Measurements from ENCODE around the gene CES1.

The CES1 gene

GRCh38 chr16:55856950-55857349 lies 24.1 kb upstream of the CES1 start:
- no peaks in the 10 kb centered on the region for H3K36me3 ChIP-seq (ENCODE audit: control insufficient read depth, insufficient read depth, low read length)
- no peaks in the 10 kb centered on the region for H3K79me2 ChIP-seq
- H3K9ac ChIP-seq, result no peak overlapping the region
- no peak overlapping the region for H3K4me3 ChIP-seq (ENCODE audit: low read depth, low read length)
- no peak overlapping the region for H3K27ac ChIP-seq
- H3K27me3 ChIP-seq (ENCODE audit: control insufficient read depth, insufficient read depth, low read length), result no peaks in the 10 kb centered on the region
- H3K4me2 ChIP-seq (ENCODE audit: low read length), result no peak overlapping the region
- H2AFZ ChIP-seq, result no peak overlapping the region
- TF ChIP-seq, protein P1, sequence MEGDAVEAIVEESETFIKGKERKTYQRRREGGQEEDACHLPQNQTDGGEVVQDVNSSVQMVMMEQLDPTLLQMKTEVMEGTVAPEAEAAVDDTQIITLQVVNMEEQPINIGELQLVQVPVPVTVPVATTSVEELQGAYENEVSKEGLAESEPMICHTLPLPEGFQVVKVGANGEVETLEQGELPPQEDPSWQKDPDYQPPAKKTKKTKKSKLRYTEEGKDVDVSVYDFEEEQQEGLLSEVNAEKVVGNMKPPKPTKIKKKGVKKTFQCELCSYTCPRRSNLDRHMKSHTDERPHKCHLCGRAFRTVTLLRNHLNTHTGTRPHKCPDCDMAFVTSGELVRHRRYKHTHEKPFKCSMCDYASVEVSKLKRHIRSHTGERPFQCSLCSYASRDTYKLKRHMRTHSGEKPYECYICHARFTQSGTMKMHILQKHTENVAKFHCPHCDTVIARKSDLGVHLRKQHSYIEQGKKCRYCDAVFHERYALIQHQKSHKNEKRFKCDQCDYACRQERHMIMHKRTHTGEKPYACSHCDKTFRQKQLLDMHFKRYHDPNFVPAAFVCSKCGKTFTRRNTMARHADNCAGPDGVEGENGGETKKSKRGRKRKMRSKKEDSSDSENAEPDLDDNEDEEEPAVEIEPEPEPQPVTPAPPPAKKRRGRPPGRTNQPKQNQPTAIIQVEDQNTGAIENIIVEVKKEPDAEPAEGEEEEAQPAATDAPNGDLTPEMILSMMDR (IDR thresholded peaks at IDR 0.05), result no peak
- no peaks in the 10 kb centered on the region for H3K9me3 ChIP-seq (ENCODE audit: control insufficient read depth, low read length)
- no peaks in the 10 kb centered on the region for H3K4me1 ChIP-seq

DNA sequence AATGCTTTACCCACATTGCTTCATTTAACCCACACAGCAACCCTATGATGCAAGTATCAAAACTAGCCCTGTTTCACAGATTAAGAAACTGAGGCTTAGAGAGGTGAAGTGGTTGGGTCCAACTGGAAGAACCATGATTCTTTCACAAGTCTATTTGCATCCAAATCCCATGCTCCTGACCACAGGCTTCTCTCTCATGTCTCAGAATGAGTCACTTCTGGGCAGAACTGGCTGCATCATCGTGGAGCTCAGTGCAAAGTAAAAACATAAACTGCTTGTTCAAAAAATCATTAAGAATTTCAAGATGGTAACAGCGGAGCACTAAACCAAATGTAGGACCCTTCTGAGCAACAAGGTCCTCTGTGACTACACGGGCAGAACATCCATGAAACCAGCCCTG lies 20.2 kb upstream of the CES1 start:
- no peak overlapping the region for H3K9ac ChIP-seq
- H3K79me2 ChIP-seq, result no peaks in the 10 kb centered on the region
- H3K27me3 ChIP-seq (ENCODE audit: control insufficient read depth, insufficient read depth, low read length), result no peaks in the 10 kb centered on the region
- no peaks in the 10 kb centered on the region for H3K4me1 ChIP-seq
- H3K27ac ChIP-seq, result no peak overlapping the region
- TF ChIP-seq, protein P1 (IDR thresholded peaks at IDR 0.05), result no peak
- no peaks in the 10 kb centered on the region for H3K36me3 ChIP-seq (ENCODE audit: control insufficient read depth, insufficient read depth, low read length)
- H3K4me3 ChIP-seq (ENCODE audit: low read depth, low read length), result no peak overlapping the region
- no peaks in the 10 kb centered on the region for H3K9me3 ChIP-seq (ENCODE audit: control insufficient read depth, low read length)
- no peak overlapping the region for H2AFZ ChIP-seq
- no peak overlapping the region for H3K4me2 ChIP-seq (ENCODE audit: low read length)

DNA sequence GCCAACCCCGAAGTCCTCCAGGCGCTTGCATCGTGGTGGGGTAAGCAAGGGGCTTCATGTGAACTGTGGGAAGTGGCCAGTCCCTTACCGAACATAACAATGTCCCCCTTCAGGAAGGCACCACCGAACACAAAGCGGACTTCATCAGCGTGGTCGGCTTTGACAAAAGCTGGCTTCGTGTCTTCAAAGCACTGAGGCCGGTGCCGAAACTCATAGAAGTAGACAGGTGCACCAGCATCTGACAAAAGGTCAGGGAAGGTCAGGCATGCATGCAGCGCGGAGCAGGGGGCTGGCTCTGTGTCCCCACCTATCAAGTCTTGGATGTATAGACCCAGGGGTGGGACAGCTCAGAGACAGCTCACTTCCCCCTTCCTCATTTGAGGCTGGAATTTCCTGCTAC lies 16.6 kb upstream of the CES1 start:
- H3K9ac ChIP-seq, result no peak overlapping the region
- H2AFZ ChIP-seq, result no peak overlapping the region
- H3K27ac ChIP-seq, result no peak overlapping the region
- H3K4me1 ChIP-seq, result no peaks in the 10 kb centered on the region
- no peaks in the 10 kb centered on the region for H3K9me3 ChIP-seq (ENCODE audit: control insufficient read depth, low read length)
- no peak overlapping the region for H3K4me3 ChIP-seq (ENCODE audit: low read depth, low read length)
- no peaks in the 10 kb centered on the region for H3K36me3 ChIP-seq (ENCODE audit: control insufficient read depth, insufficient read depth, low read length)
- H3K79me2 ChIP-seq, result no peaks in the 10 kb centered on the region
- no peak overlapping the region for H3K4me2 ChIP-seq (ENCODE audit: low read length)
- H3K27me3 ChIP-seq (ENCODE audit: control insufficient read depth, insufficient read depth, low read length), result no peaks in the 10 kb centered on the region
- TF ChIP-seq, protein P1 (IDR thresholded peaks at IDR 0.05), result no peak

- H3K79me2 ChIP-seq, result no peaks in the 10 kb centered on the region
- no peaks in the 10 kb centered on the region for H3K4me1 ChIP-seq
- TF ChIP-seq, protein P1 (IDR thresholded peaks at IDR 0.05), result no peak
- H2AFZ ChIP-seq, result no peak overlapping the region
- no peaks in the 10 kb centered on the region for H3K36me3 ChIP-seq (ENCODE audit: control insufficient read depth, insufficient read depth, low read length)
- H3K4me3 ChIP-seq (ENCODE audit: low read depth, low read length), result no peak overlapping the region
- H3K9ac ChIP-seq, result no peak overlapping the region
- no peaks in the 10 kb centered on the region for H3K9me3 ChIP-seq (ENCODE audit: control insufficient read depth, low read length)
- H3K27ac ChIP-seq, result no peak overlapping the region
- H3K4me2 ChIP-seq (ENCODE audit: low read length), result no peak overlapping the region
- no peaks in the 10 kb centered on the region for H3K27me3 ChIP-seq (ENCODE audit: control insufficient read depth, insufficient read depth, low read length)
These were observed 13.9 kb upstream of the CES1 start for GRCh38 chr16:55846598-55847346.

GRCh38 chr16:55843105-55843395 lies 10.2 kb upstream of the CES1 start:
- no peaks in the 10 kb centered on the region for H3K4me1 ChIP-seq
- no peak overlapping the region for H2AFZ ChIP-seq
- no peaks in the 10 kb centered on the region for H3K36me3 ChIP-seq (ENCODE audit: control insufficient read depth, insufficient read depth, low read length)
- TF ChIP-seq, protein P1 (IDR thresholded peaks at IDR 0.05), result no peak
- no peaks in the 10 kb centered on the region for H3K27me3 ChIP-seq (ENCODE audit: control insufficient read depth, insufficient read depth, low read length)
- H3K9ac ChIP-seq, result no peak overlapping the region
- H3K4me2 ChIP-seq (ENCODE audit: low read length), result no peak overlapping the region
- H3K27ac ChIP-seq, result no peak overlapping the region
- H3K9me3 ChIP-seq (ENCODE audit: control insufficient read depth, low read length), result no peaks in the 10 kb centered on the region
- no peaks in the 10 kb centered on the region for H3K79me2 ChIP-seq
- no peak overlapping the region for H3K4me3 ChIP-seq (ENCODE audit: low read depth, low read length)
